HepG2 (cell line): Measurements from ENCODE around the gene ZNF217.
"Not testable (repeated sequence)": the region's sequence is repeated elsewhere in the genome, so short reads cannot be mapped to it uniquely, and the experiment has no call there.

Experiments used
- CSRNP2 ChIP-seq: sonication (generic); formaldehyde crosslinking; conservative IDR thresholded peaks from 2 replicates; pipeline ENCODE4 v1.8.0; 2022; ENCODE audit warnings: low read depth, missing genetic modification reagents
- GLMP ChIP-seq: sonication (generic); formaldehyde crosslinking; IDR thresholded peaks from 2 replicates; pipeline ENCODE4 v1.9.0; 2021; ENCODE audit warnings: missing genetic modification reagents, mild to moderate bottlenecking, borderline replicate concordance
- ZNF331 ChIP-seq: sonication (generic); formaldehyde crosslinking; IDR thresholded peaks from 2 replicates; pipeline ENCODE4 v1.4.0; 2020; ENCODE audit warnings: missing genetic modification reagents

GRCh38 chr20:53627001-53627400 lies 33.4 kb upstream of the ZNF217 start:
- not testable (repeated sequence) for TF ChIP-seq GLMP (CRISPR knock-in tag); CSRNP2; ZNF331
